Stimulated activated CD8-positive, alpha-beta memory T cell treated with anti-CD3 and anti-CD28 coated beads, Interleukin-7, amount 100 ng/mL, for 4 hours (primary cell): ENCODE results near the gene CPNE4.
"Not testable (repeated sequence)": the region's sequence is repeated elsewhere in the genome, so short reads cannot be mapped to it uniquely, and the experiment has no call there.

Experiments used
- DNase-seq, 2 donors: peaks; one replicate each; pipeline ENCODE4 v3.0.0-alpha.2; 2020; ENCODE audit warnings: low read depth in 2 of 2

CPNE4 gene

DNA sequence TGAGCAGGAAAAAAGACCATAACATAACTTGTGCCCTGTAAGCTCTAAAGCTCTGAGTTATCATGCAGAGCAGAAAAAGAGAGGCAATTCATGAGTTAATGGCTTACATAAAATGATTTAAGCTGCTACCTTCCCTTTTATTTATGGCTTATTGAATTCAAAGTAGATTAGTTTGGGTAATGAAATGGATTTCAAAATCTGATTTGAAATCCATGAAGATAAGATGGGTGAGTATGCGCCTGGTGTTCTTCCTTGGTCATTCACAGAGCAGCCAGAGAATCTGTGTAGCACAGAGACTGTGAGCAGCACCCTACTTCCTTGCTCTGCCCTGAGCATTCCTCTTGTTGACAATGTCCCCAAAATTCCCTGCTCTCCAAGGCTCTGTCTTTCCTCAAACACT is 495.8 kb downstream of the CPNE4 start:
- no peak for DNase-seq

DNA sequence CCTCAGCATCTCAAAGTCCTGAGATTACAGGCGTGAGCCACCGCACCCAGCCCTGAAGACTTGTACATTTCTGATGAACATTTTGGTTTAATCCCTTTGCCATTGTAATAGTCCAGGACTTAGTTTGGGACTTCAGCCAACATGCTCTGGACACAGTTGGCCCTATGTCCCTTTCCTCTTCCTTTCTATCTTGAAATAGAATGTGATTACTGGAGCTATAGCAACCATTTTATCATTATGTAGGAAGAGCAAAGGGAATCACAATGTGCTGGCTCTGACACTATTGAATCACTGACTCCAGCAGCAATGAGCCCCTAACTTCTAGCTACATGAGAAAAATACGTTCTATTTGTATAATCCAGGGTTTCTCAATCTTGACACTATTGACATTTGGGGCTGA is 497.3 kb downstream of the CPNE4 start:
- no peak for DNase-seq

DNA sequence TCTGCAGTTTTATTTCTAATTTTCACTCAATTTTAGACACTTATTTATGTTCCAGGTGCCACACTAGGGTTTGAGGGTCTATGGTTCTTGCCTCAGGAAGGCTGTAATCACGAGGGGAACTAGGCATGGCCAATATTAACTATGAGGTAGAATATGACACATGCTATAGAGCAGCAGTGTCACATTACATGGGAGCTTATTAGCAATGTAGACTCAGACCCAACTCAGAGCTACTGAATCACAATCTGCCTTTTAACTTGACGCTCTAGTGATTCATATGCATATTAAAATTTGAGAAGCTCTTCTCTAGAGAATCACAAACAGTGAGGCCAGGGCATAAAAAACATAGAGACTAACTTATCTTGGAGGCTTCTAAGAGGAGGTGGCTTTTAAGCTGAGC is 499.2 kb downstream of the CPNE4 start:
- no peak for DNase-seq

DNA sequence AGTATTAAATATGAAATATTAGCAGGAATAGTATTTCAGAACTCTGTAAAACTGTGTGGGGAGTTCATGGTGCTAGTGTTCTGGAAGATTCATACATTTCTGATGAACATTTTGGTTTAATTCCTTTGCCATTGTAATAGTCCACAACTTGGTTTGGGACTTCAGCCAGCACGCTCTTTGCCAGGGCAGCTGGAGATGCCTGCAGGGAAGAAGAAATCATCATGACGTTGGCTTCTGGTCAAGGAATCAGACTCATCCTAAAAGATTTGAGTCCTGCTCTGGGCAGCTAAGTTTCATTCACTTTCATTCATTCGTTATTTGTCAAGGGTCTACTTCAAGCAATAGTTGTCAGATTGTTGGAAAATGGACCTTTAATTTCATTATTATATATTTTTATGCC is 499.7 kb downstream of the CPNE4 start:
- DNase-seq, result no peak

DNA sequence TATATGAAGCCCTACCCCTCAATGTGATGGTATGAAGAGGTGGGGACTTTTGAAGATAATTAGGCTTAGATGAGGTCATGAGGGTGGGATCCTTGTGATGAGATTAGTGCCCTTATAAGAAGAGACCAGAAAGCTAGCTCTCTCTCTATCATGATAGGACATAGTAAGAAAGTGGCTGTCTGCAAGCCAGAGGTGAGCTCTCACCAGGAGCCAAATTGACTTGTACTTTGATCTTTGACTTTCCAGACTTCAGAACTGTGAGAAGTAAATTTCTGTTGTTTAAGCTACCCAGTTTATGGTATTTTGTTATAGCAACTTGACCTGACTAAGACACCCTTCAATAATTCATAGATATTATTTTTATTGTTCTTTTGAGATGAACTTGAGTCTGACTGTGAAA is 502.2 kb downstream of the CPNE4 start:
- DNase-seq, result no peak

DNA sequence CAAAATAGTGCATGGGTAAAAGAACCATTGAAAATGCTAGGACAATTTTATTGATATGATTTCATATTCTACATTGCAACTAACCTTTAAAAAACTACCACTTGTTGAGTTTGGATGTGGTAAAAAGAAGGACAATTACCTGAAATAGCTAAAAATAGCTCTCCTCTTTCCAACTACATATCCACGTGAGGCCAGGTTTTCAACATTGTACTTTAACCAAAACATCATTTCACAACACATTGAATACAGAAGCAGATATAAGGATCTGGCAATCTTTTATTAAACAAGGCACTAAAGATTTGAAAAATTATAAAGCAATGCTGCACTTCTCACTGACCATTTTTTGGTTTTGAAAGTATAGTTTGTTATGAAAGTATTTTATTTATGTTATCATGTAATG is 504.0 kb downstream of the CPNE4 start:
- no peak for DNase-seq

DNA sequence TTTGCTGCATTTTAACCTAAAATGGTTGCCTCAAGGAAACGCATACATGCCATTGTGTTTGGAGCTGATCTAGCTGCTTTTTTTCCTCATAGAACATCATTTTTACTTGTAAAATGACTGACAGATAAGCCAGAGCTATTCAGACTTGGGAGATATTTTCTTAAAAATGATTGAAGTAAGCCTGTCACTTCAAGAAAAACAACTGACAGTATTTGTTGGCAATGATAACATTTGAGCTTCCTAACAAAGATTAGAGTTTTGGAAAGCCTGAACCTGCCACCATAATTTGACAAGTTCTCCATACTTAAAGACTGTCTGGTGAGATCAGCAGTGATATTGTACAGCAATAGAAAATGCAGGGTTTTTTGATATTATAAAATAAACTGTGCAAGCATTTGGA is 504.4 kb downstream of the CPNE4 start:
- DNase-seq, result no peak

DNA sequence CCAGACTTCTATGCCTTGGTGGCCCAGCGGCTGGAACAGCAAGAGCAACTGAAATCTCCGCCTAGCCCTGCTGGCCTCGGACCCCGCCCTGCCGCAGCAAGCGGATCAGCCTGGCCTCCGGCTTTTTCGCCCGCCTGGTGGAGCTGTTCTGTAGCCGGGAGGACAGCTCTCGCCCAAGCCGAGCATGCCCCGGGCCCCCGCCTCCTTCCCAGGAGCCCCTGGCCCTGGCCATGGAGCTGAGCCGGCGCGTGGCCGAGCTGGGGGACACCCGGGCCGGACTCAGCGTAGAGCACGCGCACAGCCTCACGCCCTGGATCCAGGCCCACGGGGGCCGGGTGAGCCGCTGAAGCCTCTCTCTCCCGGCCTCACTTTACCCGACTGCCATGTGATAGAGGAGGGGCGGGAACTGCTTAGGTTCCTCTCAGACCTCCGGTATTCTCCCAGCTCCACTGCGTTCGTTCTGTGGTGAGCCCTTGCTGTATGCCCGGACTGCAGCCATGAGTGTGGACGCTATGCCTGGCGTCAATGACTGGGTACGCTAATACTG is 507.9 kb downstream of the CPNE4 start:
- no peak for DNase-seq

DNA sequence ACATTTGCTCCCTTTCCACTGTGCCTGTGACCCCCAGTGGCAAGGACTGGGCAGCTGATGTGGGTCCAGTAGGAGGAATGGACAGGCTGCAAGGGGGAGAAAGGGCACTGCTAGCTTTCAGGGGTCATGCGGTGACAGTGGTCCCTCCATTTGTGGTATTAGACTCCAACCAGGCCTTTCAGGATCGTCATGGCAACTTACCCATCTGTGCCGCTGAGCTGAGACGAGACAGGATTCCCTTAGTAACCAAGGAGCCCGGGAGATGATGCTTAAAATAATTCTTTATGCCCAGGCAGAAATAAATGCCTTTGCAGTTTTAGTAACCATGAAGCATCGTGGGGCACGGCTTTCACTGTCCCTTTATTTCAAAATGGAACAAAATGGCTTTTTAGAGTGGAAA is 516.1 kb downstream of the CPNE4 start:
- no peak for DNase-seq

DNA sequence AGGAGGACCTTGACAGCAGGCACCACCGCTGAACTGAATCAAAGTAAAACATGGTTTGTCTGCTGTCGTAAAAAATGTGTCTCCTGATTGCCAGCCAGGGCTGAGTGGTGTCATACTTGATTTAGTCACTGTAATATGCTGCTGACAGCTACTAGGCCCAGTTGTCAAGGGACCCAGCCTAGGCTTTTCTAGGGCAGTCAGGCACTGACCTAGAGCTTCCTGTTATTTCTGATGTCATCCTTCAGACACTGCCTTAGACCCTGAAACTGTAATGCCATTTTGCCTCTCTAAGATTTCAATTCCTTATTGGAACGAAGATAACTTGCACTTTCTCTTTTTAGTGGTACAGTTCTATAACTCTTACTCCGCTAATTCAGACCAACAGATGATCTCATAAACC is 529.4 kb downstream of the CPNE4 start:
- DNase-seq, result no peak

DNA sequence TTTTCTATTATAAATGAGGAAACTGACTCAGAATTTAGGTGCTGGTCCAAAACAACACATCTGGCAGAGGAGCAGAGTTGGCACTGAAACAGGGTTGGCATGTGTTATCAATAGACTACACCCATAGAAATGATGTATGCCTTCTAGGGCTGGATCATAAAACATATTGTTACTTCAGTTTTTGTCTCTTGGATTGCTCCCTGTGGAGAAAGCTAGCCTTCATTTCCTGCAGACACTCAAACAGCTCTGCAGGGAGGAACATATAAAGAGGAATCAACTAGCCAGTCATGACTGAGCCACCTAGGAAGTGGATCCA is 531.5 kb downstream of the CPNE4 start:
- DNase-seq, result no peak

DNA sequence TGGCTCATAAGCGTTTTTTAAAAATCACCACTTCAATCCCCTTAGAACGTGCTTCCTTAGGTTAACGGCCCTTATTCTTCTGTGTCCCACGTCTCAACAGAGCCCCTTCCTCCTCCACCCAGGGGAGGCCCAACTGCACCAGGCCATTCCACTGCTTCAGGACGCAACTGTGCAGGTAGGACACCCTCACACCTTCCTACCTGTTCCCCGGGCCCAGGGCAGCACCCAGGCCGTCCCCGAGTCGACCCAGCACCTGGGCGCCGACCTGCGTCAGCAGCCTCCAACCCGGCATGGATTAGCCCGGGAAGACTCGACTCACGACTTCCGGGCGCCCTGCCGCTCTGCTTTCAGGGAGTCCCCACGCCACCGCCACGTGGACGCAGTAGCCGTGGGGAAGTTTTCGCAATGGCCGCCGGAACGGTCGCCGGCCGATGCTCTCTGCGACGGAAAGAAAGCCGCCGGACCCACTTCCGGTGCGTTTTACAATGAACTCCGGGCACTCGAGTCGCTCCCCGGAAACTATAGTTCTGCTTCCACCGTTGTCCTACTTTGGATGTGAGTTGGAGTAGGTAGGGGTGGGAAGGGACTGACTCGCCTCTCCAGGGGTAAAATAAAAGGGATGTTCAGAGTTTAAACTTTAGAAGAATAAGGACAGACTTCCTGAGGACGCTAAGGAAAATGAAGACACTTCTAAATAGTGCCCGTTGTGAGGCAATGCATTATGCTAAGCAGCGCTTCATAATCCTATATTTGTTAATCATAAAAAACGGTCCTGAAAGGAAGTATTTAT is 532.1 kb downstream of the CPNE4 start, which contains the start of gene MRPL3:
TSS of gene MRPL3 (minus strand) at position 442 of the 790 bp plus-strand sequence. CDS start at position 292, 150 bp downstream.
- peak; percentile 79 for DNase-seq

DNA sequence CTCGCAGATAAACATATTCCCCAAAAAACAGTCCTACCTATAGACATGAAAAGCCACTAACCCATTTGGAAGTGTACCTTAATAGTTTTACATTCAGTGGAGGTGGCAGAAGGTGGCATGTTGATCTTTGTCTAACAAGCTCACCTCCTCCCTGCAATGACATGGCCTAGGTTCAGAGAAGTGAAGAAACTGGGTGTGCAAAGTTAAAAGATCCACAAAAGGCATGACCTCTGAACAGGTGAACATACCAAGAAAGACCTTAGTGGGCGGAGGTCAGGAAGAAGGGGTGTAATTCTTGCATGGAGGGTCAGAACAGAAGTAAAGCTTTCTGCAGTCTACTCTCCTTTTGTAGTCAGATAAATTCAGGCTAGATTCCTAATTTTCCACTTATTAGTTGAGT is 532.9 kb downstream of the CPNE4 start:
- no peak for DNase-seq

DNA sequence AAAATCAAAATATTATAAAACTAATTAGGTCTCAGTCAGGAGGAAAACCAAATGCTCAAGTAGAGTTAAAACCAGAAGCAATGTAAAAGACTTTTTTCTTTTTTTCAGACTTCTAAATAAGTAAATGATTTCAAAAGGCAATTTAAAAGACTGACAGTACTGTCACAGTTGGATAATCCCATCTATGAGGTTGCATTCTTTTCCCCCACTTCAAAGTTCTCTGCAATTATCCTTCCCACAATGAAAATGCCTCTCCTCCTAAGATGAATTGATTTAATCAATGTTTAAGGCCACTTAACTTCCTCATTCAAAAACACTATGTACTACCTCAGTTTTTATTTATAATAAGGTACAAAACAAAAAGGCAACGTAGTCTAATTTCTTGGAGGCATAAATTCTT is 540.1 kb downstream of the CPNE4 start:
- no peak for DNase-seq

DNA sequence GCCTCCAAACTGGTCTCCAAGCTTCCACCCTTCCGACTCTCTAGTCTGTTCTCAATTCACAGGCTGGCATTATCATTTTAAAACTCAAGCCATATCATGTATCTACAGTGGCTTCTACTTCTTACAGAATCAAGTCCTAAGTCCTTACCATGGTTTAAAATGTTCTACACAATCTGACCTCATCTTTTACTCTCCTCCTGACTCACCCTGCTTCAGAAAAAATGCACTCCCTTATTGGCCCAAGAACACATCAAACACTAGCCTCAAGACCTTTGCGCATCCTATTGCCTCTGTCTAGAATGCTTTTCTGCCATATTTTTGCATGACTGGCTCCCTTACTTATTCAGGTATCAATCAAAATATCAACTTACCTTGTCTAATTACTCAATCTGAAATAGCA is 543.0 kb downstream of the CPNE4 start:
- no peak for DNase-seq

DNA sequence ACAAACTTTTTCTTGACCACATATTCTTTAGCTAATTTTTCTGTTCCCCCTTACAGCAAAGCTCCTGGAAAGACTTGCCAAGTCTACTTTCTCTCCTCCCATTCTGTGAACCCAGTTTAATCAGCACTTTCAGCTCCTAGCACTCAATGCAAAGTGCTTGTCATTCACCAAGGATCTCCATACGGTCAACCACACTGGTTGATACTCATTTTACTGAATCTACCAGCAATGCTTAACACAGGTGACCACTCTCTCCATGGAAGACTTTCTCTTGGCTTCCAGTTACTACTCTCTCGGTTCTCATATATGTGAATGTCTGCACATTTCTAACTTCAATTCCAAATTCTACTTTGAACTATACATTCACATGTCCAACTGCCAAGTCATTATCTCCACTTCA is 543.7 kb downstream of the CPNE4 start:
- DNase-seq, result no peak

DNA sequence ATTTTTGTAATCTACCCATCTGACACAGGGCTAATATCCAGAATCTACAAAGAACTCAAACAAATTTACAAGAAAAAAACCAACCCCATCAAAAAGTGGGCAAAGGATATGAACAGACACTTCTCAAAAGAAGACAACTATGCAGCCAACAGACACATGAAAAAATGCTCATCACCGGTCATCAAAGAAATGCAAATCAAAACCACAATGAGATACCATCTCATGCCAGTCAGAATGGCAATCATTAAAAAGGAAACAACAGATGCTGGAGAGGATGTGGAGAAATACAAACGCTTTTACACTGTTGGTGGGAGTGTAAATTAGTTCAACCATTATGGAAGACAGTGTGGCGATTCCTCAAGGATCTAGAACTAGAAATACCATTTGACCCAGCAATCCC is 548.3 kb downstream of the CPNE4 start:
- not testable (repeated sequence) for DNase-seq

DNA sequence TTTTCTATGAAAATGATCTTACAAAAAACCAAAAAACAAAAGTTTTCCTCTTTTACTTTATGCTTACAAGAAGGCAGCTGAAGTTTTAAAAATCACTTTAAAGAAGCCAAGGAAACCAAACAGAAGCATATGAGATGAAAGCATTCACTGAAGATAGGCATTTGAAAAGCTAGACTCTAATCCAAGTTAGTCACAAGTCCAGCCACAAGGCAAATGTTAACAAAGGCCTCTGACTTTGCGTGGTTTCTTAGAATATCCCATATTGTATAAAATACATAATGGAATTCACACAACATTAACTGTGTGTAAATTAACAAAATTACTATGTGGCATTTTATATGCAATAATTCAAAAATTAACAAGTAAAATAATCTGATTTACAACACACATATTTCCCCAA is 549.7 kb downstream of the CPNE4 start:
- no peak for DNase-seq

DNA sequence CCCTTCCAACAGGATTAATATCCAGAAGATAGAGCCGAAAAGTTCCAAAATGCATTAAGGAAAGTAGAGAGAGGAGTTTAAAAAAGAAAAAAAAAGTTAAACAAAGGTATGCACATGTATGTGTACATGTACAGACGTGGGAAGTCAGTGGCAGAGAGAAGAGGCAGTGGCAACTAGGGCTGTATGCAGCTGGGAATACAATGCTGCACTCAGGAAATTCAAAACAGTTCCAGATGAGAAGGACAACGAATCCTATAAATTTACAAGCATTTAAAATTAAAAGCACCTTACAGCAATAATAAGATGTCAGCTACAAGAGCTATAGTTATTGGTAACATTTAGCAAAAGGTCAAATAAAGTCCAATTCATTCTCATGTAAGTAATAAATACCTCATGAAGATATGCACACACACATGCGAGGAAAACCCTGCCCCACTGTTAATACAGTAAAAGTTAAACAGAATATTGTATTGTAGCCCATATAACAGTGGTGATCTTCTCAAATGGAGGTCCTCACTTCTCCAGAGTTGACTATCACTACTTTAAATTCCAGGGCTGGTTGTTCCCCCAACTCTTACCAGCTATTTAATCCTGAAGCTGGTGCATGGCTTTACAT is 550.2 kb downstream of the CPNE4 start:
- no peak for DNase-seq
